Hepatocyte (in vitro differentiated cells): Measurements from ENCODE around the gene ZNF132.

Experiments
- EZH2 ChIP-seq: fragments of 200-600 bp; sonication (generic); IDR thresholded peaks from 2 replicates; pipeline ENCODE4 v1.6.1; 2016; ENCODE audit warnings: antibody characterized with exemption, mild to moderate bottlenecking, borderline replicate concordance
- EZH2phosphoT487 ChIP-seq: fragments of 200-600 bp; sonication (generic); IDR thresholded peaks from one replicate; pipeline ENCODE4 v1.6.1; 2018; ENCODE audit warnings: antibody characterized with exemption, mild to moderate bottlenecking, low read depth, moderate library complexity; ENCODE audit not compliant: unreplicated experiment, severe bottlenecking
- TF ChIP-seq, protein P1 (sequence below): fragments of 200-600 bp; sonication (generic); IDR thresholded peaks from 2 replicates; pipeline ENCODE4 v1.5.1; 2016; ENCODE audit warnings: antibody characterized with exemption, mild to moderate bottlenecking; ENCODE audit not compliant: poor library complexity

GRCh38 chr19:58382997-58383603, 56.9 kb downstream of the ZNF132 start:
- TF ChIP-seq, protein P1, sequence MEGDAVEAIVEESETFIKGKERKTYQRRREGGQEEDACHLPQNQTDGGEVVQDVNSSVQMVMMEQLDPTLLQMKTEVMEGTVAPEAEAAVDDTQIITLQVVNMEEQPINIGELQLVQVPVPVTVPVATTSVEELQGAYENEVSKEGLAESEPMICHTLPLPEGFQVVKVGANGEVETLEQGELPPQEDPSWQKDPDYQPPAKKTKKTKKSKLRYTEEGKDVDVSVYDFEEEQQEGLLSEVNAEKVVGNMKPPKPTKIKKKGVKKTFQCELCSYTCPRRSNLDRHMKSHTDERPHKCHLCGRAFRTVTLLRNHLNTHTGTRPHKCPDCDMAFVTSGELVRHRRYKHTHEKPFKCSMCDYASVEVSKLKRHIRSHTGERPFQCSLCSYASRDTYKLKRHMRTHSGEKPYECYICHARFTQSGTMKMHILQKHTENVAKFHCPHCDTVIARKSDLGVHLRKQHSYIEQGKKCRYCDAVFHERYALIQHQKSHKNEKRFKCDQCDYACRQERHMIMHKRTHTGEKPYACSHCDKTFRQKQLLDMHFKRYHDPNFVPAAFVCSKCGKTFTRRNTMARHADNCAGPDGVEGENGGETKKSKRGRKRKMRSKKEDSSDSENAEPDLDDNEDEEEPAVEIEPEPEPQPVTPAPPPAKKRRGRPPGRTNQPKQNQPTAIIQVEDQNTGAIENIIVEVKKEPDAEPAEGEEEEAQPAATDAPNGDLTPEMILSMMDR: no peak
- no peak for TF ChIP-seq EZH2
- no peak for TF ChIP-seq EZH2phosphoT487
